ENCODE data around the gene ST7.

The ST7 gene

DNA sequence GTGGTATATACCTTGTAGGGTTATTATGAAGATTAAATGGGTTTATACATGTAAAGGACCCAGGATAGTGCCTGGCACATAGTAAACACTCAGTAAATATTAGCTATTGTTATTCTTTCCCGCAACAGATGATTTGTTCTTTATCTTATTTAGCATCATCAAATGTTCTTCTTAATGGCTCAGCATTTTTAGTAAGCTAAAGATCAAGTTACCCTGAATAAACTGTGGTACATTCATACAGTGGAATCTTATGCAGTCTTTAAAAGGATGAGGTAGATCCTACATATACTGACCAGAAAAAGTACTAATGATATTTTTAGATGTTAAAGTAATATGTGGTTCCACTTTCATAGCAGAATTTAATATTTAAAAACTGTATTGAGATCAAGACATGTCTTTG is 65.4 kb downstream of the ST7 start:
- TF ChIP-seq GATA3 (IDR thresholded peaks at IDR 0.05; ENCODE audit: low read depth, low read length) (no peak), GATA2 (IDR thresholded peaks at IDR 0.05; ENCODE audit: low read depth, low read length) (no peak)

DNA sequence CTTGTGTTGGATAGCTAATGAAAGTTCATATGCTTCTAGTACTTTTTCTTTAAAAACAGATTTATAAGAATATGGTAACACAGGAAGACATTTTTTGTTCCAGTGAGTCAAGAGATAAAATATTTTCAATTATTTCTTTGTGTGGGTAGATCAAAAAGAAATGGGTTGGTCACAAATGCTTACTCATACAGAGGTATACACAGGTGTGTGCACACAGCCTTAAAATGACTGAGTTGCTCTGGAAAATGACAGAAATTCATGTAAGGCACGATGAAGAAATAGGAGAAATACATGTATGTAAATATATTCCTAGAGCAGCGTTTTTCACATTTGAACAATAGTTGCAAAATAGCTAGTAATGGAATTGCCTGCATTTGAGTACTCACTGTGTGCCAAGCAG is 66.0 kb downstream of the ST7 start:
- no peak for TF ChIP-seq GATA2 (IDR thresholded peaks at IDR 0.05; ENCODE audit: low read depth, low read length)
- TF ChIP-seq GATA3 (IDR thresholded peaks at IDR 0.05; ENCODE audit: low read depth, low read length) = no peak

DNA sequence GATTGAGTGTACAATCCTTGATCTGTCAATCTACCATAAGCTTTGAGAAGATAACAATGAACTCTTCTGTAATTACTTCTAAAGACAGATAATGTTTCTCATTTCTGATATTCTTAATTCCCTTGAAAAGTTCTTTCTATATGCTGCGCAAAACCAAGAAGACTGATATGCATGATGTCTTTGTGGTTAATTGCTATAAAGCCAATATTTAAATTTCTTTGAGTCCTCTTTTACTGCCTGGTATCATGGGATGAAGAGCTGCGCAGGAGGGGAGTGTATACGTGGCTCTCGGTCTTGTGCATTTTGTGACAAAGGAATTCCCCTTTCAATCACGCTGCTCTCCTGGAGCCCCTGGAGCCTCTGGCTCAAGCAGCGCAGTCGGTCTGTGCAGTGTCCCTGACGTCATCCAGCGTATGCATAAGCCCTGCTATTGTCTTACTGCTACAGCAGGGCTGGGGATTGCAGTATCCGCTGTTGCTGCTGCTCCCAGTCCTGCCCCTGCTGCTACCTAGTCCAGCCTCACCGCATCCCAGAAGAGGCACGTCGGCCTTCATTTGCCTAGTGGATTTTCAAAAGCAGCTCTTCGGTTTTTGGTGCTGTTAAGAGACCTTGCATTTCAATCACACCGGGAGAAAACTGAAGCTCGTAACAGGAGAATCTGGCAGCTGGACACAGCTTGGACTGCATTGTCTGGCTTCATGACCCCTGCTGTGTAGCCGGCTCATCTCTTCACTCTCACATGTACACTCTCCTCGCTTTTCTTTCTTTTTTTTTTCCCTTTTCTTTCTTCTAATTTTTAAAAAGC is 66.7 kb downstream of the ST7 start:
- TF ChIP-seq GATA2 (IDR thresholded peaks at IDR 0.05; ENCODE audit: low read depth, low read length) (peak; percentile 6; the same call in 1 of the 2 replicates), GATA3 (IDR thresholded peaks at IDR 0.05; ENCODE audit: low read depth, low read length) (no peak)

DNA sequence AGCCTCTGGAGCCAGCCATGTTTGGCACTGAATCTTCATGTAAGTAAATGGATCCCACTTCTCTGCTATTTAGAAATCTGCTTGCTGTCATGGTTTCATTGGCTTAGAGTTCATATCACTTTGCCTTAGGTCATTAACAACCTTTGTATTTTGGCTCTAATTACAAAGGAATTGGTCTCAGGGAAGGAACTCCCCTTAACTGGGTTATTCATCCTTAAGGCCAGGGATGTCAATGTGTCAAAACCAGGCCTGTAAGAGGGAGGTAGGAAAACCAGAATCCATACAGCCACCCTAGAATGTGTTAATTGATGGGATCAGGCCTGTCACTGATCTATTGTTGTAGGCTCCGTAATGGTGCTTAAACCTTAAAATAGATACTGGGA is 67.3 kb downstream of the ST7 start:
- TF ChIP-seq GATA3 (IDR thresholded peaks at IDR 0.05; ENCODE audit: low read depth, low read length) (no peak), GATA2 (IDR thresholded peaks at IDR 0.05; ENCODE audit: low read depth, low read length) (no peak)

DNA sequence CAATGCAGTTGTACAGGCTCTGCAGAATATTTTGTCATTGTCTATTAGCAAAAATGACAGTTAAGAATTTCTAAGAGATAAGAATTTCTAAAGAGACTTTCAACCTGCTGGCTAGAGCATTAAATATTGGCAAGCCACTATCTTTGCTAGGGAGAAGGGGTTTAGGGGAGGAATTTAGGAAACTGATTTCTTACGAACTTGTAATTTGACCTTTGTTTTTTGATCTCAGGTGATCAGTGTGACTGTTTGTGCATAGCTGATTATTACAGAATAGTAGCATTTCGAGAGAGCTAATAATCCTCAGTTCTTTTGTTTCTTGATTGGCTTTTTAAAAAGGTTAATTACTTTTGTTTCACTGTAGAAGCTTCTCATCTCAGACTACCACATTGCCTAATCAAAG is 68.1 kb downstream of the ST7 start:
- TF ChIP-seq GATA3 (IDR thresholded peaks at IDR 0.05; ENCODE audit: low read depth, low read length) = no peak; the same call in 1 of the 2 replicates
- no peak for TF ChIP-seq GATA2 (IDR thresholded peaks at IDR 0.05; ENCODE audit: low read depth, low read length)

DNA sequence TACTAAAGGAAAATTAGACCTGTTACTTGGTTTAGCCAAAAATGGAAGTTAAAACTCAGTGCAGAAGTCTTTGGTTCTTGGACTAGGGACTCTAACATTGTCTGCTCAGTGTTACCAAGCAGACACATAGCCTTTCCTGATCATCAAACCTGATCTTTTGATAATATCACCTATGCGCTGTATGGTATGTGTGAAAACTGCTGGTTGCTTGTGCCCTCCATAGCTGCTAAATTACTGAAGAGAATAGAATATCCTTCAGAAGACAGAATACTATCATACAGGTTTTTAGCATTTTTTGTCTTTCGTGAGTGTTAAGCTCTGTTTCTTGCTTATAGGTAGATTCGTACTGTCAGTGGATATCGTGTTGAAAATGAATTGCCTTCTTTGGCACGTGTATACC is 68.7 kb downstream of the ST7 start:
- no peak; the same call in 1 of the 2 replicates for TF ChIP-seq GATA3 (IDR thresholded peaks at IDR 0.05; ENCODE audit: low read depth, low read length)
- TF ChIP-seq GATA2 (IDR thresholded peaks at IDR 0.05; ENCODE audit: low read depth, low read length) = peak; percentile 38; the same call in 1 of the 2 replicates

DNA sequence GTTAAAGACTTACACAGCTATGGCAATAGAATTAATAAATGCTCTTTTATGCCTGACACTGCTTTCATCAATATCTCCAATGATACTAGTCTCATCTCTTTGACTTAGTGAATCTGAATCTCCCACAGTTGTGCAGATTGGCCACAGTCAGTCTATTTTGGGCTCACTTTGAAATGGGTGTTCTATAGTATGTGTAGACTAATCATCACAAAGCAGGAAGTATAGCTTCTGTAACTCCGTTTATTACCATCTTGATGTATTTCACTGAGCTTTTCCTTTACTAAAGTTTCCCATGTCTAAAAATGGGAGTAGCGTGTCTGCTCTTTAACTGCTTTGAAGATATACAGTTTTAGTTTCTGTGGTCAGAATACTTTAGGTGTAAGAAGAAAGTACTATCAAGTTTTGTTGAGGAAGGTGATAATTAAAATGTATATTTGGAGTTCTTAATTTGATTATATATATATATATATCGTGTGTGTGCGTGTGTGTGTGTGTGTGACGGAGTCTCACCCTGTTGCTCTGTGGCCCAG is 70.1 kb downstream of the ST7 start:
- TF ChIP-seq GATA2 (IDR thresholded peaks at IDR 0.05; ENCODE audit: low read depth, low read length) (no peak), GATA3 (IDR thresholded peaks at IDR 0.05; ENCODE audit: low read depth, low read length) (no peak)

DNA sequence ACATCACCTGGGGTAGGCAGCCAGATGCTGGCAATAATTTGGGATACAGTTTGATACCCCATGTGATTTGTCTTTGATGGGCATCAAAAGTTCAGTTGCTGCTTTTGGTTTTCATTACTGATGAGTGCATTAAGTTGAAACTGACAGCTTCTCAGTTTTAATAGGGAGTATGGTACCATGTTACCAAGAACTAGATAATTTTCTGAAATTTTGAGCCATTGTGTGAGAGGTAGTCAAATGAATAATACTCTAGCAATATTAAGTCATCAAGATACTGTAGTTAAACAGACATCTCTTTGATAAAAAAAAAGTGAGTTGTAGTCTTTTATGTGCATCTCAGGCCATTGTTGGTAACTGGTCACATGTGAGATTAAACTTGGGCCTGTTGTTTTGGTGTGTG is 71.5 kb downstream of the ST7 start:
- TF ChIP-seq GATA2 (IDR thresholded peaks at IDR 0.05; ENCODE audit: low read depth, low read length) (no peak), GATA3 (IDR thresholded peaks at IDR 0.05; ENCODE audit: low read depth, low read length) (no peak)

DNA sequence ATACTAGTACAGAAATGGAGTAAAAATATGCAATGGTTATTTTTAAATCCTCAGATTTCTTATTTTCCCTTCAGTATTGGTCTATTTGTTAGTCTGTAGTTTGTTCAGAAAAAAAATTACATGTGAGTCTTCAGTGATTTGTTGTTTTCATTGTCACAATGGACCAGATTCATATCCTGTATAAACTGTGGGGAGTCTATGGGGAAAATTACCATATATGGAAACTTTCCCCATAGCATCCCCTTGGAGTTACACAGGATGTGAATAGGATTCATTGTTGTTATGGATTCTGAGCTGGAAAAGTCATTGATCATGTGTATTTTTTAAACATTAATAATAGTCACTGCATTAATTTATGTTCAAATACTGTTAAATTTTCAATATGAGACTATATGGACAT is 72.6 kb downstream of the ST7 start:
- TF ChIP-seq GATA2 (IDR thresholded peaks at IDR 0.05; ENCODE audit: low read depth, low read length) (no peak), GATA3 (IDR thresholded peaks at IDR 0.05; ENCODE audit: low read depth, low read length) (no peak)

DNA sequence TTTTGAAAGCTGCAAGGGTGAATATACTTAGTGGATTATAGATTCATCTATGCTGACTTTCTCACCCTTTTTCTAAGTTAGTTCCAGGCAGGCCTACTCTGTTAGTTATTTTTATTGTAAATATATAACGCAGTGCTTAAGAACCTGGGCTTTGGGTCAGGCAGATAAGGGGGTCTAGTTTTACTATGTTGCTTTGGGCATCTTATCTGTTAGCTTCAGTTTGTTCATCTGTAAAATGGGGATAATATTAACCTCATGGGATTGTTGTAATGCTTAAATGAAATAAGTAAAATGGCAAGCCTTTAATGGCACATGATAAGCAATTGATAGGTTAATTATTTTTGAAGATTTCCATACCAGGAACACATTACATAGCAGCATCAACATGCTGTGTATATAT is 79.5 kb downstream of the ST7 start:
- TF ChIP-seq GATA3 (IDR thresholded peaks at IDR 0.05; ENCODE audit: low read depth, low read length) (no peak), GATA2 (IDR thresholded peaks at IDR 0.05; ENCODE audit: low read depth, low read length) (no peak)

DNA sequence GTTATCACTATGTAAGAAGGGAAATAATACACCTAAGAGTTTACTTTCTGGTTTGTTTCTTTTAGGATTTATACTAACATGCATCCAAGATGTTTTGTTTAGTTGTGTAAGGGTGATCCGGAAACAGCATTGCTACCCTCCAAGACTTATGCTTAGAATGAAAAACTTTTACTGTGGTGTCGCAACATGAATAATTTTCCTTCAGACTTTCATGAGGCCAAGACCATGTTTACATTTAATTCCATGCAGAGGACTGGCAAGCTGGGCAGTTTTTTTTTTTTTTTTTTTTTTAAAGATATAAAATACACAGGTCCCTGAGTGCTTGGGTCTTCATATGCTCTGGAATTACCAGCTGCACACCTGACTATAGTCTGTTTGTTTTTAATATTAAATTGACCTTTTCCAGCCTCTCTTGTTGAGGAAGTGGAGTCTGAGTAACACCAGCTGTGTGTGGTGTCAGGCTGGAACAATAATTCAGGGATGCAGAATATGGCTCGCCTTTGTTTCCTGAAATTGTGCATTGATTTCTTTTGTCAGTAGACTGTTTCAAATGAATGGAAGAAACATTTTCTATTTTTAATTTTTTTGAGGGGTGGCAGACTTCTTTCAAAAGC is 81.7 kb downstream of the ST7 start:
- TF ChIP-seq GATA3 (IDR thresholded peaks at IDR 0.05; ENCODE audit: low read depth, low read length) (no peak), GATA2 (IDR thresholded peaks at IDR 0.05; ENCODE audit: low read depth, low read length) (no peak)

DNA sequence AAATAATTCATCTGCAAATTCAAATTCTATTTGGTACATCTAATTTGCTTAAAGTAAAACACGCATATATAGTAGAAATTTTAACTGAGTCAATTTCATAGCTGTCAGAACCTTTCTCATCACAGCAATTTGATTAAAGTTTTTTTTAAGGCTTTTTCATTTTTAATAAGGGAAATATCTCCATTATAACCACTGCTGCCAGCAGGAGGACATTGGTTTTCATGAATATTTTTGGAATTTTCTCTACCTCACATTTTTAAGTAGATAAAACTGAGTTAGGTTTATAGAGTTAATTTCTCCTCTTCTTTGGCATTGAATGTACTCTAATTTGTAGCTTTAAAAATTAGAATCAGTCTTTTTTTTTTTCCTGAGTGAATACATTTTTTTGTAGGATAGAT is 82.2 kb downstream of the ST7 start:
- TF ChIP-seq GATA2 (IDR thresholded peaks at IDR 0.05; ENCODE audit: low read depth, low read length) (no peak), GATA3 (IDR thresholded peaks at IDR 0.05; ENCODE audit: low read depth, low read length) (no peak)

DNA sequence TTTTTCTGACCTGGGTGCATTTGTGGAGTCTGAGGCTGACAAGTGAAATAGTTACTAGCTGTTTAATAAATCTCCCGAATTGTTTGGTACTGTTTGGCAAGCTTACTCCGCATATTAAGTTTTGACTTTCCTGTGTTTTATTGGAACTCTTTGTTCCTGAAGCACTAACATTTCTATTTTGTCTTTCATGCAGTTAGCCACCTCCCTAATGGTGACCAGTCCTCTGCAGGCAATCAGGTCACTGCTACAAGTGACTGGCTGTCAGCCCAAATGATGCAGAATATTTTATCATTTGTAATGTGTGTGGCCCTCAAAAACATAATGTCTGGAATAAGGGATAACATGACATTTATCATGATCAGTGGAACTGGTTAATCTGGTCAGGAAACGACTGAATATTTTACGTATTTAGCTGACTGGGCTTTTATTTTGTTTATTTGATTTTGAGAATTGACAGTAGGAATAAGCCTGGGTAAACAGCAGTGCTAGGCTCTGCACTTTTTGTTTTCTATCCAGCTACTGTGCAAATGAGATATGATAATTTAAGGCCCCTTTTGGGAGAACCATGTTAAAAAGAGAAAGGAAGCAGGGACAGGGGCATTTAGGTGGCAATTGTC is 82.9 kb downstream of the ST7 start:
- TF ChIP-seq GATA2 (IDR thresholded peaks at IDR 0.05; ENCODE audit: low read depth, low read length) = no peak

DNA sequence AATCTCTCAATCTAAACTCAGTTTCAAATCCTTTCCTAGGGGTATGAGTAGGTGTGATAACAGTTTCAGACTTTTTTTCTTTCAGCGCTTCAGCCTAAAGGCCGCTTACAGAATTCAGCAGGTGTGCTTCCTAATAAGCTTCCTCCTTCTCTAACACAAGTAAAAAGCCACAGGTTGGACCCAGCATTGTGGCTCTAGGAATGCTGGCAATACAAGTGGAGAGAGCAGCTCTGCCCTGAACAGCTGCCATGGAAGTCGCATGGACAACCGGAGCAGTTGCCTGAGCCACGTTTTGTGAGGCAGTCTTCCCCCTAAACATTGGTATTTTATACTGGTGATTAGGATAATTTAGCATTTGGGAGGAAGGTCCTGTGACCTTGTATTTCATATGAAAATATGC is 83.5 kb downstream of the ST7 start:
- TF ChIP-seq GATA3 (IDR thresholded peaks at IDR 0.05; ENCODE audit: low read depth, low read length) = no peak
- TF ChIP-seq GATA2 (IDR thresholded peaks at IDR 0.05; ENCODE audit: low read depth, low read length) = no peak

DNA sequence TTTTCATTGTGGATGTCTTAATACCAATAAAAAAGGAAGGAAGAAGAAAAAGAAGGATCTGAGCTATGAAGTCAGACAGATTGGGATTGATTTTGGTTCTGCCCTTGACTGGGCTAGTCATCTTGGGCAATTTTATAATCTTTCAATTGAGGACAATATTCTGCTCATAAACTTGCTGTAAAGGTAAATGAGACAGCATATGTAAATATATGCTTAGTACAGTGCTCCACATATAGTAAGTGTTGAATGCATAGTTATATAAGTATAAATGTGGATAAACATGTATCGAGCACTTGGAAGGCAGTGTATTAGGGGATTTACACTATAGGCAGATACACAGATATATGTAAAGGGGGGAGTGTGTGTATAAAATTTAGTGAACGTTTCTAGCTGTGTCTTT is 85.1 kb downstream of the ST7 start:
- TF ChIP-seq GATA2 (IDR thresholded peaks at IDR 0.05; ENCODE audit: low read depth, low read length) = no peak
- no peak for TF ChIP-seq GATA3 (IDR thresholded peaks at IDR 0.05; ENCODE audit: low read depth, low read length)

All from SH-SY5Y (cell line).